NK-92 (cell line): ENCODE results near the gene EYA2.

ENCODE experiments used
- DNase-seq: peaks from one replicate; lab custom pipeline; 2025; ENCODE audit not compliant: unreplicated experiment; lab: John Stamatoyannopoulos, UW

Gene EYA2

DNA sequence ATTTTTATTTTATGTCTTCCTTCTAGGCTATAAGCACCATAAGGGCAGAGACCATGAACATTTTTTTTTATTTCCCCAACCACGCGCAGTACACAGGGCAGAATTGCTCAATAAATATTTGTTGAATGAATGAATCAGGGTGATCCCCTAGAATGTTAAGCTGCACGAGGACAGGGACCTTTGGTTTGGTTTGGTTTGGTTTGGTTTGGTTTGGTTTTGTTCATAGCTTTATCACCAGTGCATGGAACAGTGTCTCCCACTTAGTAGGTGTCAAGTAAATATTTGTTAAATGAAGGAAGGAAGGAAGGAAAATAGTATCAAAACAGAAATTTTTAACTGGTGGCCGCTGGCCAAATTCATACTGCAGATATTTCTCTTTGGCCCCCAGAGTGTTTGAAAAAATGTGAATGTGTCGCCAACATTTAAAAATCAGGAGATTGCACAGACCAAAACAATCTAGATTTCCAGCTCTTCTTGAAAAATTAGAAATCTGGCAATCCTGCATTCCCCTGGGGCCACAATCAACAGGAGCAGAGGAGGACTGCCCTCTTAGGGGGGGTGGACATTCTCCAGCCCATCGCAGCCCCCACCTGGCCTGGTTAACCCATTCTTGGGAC, 205.3 kb downstream of the EYA2 start:
- no peak for DNase-seq

DNA sequence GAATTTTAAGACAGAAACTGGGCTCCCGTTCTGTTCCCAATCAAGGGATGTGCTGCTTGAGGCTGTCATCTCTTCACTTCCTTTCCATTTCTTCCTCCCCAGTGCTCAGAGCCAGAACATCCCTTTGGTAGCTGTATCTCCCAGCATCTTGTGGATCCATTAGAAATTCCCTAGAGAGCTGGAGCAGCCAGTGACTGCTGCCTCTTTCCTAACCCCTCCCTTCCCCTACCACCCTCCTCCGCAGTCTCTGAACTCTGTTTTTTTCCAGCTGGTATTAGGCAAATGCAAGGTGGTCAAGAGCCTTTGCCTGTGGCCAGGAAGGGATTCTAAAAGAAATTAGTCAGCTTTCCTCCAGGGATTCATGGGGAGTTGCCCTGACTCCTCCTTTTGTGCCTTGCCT, 208.0 kb downstream of the EYA2 start:
- DNase-seq: no peak

DNA sequence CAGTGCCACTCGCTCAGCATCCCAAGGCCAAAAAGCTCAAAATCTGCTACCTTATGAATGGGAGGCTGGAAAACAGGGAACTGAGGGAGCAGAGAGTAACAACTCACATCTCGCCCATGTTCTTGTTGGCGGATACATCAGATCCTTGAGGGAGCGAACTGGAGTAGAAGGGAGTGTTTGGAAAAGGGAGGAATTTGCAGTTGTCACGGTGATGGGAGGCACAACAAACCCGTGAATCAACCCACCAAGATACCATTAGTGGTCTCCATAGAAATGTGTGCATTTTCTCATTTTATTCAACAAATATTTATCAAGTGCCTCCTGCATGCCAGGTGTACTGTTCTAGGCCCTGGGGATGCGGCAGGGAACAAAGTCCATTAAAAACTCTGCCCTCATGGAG, 212.1 kb downstream of the EYA2 start:
- DNase-seq: no peak

- no peak for DNase-seq
Observed at GRCh38 chr20:47108994-47109393, 214.4 kb downstream of the EYA2 start.

GRCh38 chr20:47110819-47111218, 216.2 kb downstream of the EYA2 start:
- DNase-seq: no peak

- DNase-seq: no peak
Observed at GRCh38 chr20:47111576-47111975, 216.9 kb downstream of the EYA2 start.

DNA sequence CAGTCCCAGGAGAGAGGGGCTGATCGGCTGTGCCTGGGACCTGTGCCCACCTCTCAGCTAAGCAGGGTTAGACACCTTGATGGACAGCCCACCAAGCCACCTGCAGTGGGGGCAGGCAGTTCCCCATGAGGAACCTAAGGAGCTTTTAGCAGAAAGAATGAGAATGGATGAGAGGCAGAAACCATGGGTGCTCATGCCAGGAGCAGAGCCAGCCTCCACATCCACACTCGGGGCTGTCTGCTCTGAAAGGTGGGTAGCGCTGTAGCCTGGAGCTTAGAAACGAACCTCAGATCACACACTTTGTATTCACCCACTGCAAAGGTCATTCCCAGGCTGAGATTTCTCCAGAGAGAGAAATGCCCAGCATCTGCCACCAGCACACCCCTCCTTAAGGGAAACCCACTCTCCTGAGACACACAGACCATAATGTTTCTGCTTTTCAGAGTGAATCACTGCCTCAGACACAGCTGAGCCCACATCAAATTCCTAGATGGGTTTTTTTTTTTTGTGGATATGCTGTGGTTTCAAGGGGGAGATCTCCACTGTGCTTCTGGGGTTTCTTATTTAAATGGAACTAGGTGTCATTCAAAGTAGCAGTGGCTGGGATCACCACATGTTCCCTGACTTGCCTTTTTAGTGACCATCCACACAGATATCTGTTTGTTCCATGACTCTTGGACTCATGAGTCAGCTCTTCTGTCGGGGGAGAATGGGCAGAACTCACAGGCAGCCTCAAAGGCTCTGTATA, 218.9 kb downstream of the EYA2 start:
- no peak for DNase-seq

GRCh38 chr20:47115694-47116093, 221.1 kb downstream of the EYA2 start:
- no peak for DNase-seq

DNA sequence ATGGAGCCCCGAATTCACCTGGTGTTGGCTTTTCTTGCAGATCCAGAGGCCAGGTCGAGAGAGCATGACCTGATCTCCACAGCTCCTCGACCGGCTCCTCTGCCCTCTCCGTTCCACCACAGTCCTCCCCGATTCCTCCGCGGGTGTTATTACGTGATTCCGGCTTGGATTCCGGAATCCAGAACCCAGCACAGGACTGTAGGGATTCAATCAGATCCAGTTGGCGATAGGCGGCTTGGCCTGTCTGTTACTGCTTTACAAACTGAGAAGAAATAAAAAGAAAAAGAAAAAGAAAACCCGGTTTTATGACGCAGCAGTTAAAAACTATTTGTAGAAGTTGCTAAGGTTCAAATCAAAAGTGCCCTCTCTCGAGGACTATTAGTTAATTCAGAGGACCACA, 222.7 kb downstream of the EYA2 start:
- no peak for DNase-seq

DNA sequence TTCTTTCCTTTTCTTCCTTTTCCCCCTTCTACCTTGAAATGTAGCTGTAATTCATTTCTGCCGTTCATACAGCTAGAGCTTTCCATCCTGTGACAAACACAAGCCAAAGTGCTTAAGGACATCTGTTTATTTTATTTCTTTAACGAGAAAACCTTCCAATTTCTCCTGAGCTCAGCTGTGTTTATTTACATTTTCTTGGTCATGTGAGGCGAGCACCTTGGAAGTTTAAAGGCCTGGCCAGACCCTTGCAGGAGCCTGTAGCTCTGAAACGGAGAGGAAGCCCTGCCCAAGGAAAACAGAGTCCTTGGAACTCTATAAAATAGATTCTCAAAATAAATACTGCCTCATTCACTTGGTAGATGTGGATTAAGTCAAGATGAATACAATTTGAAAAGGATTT, 223.1 kb downstream of the EYA2 start:
- no peak for DNase-seq

GRCh38 chr20:47118206-47118605, 223.6 kb downstream of the EYA2 start:
- DNase-seq: no peak

DNA sequence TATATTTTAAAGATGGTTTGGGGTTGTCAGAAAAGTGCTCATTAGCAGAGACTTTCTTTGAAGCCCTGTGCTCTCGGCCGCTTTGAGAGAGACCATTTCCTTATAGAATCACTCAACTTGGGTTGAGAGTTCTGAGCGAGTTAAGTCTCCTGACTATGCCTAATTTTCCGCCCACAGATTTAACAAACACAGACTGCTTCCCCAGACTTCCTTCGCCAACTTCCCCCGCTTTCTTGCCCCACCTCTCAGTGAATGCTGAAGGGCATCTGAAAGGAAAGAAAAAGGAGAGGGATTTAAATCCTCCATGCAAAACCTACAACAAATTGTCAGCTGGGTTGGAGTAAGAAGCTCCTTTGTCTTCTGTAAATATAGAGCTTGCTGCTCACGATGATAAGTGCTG, 224.0 kb downstream of the EYA2 start:
- no peak for DNase-seq

GRCh38 chr20:47120346-47120936, 225.8 kb downstream of the EYA2 start:
- DNase-seq: no peak

DNA sequence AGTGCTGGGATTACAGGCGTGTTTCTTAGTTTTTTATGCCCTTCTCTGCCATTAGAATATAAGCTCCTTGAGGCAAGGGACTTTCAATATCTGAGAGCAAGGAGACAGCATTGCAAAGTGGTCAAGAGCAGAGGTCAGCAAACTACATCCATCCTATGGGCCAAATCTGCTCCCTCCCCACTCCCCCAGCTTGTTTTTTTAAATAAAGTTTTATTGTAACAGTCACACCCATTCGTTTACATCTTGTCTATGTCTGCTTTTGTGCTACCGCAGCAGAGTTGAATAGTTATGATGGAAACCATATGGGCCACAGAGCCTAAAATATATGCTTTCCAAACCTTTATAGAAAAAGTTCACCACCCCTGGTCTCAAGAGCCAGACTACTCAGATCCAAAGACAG, 227.9 kb downstream of the EYA2 start:
- DNase-seq: no peak

GRCh38 chr20:47124181-47124717, 229.6 kb downstream of the EYA2 start:
- no peak for DNase-seq

DNA sequence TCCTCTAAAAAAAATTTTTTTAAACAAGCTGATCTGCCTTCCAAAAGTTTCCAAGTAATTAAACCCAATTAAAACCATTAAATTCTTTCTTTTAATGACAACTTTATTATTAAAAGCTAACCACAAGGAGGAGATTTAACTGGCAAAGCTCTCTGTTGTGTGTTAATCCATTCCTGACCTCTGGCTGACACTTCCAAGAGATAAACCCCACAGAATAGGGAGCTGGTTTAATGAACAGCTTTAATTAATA, 230.8 kb downstream of the EYA2 start:
- no peak for DNase-seq

- no peak for DNase-seq
Observed at GRCh38 chr20:47125758-47126591, 231.3 kb downstream of the EYA2 start.

- DNase-seq: no peak
Observed at GRCh38 chr20:47126709-47127108, 232.1 kb downstream of the EYA2 start.

DNA sequence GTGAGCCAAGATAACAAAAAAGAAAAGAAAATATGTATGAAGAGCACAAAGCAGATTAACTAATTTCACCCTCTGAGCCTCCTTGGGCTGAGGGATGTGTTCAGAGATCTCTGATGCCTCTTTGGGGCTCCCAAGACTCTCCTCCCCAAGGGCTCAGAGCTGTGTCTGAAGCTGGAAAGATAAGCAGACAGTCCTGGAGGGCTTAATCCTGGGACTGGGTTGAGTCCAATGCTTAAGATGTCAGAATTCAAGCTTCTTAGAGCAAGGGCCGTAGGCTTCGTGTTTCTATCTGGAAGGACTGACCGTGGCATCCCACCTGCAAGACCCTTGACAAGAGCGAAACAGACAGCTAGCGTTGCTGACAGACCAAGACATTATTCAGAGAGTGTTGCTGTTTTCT, 232.9 kb downstream of the EYA2 start:
- DNase-seq: no peak

DNA sequence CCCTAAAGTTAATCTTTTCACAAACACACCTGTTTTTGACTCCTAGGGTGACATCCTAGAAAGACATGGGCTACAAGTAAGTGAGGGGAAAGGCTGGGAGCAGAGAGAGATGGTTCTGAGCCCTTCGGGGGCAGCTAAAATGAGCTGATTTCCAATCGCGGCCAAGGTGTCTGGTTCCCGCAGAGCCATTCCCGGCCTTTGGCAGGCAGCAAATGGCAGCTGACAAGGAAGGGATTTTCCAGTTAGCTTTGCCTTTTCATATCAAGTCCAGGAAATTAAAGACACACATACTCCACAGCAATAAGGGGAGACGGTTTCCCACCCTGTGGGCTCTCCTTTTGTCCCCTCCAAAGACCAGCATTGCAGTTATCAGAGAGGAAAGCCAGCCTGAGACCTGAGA, 233.4 kb downstream of the EYA2 start:
- DNase-seq: no peak

DNA sequence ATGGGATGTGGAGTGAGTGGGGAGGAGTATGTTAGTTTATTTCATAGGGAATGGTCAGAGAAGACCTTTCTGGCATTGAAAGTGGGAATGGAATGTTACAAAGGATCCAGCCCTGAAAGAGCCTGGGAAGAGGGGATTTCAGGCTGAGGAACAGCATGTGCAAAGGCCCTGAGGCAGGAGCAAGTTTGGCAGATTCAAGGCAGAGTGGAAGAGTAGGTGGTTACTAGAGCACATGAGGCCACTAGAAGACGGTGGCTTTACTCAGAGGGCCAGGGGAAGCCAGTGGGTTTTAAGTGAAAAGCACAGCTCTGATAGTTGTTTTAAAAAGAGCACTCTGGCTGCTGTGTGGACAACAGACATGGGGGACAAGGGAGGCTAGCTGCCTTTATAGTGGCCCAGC, 234.7 kb downstream of the EYA2 start:
- no peak for DNase-seq
